ENCODE data around the gene CARNS1. TPM values are rescaled to one million over a fixed set of nuclear protein-coding genes. Genes with fewer than 3 reads are reported as not detected.
A peak's percentile ranks its signal among the peaks of the same experiment; 100 is the strongest.

The CARNS1 gene
- total RNA-seq, 1 donor from 2014 or later: 2.7 TPM

DNA sequence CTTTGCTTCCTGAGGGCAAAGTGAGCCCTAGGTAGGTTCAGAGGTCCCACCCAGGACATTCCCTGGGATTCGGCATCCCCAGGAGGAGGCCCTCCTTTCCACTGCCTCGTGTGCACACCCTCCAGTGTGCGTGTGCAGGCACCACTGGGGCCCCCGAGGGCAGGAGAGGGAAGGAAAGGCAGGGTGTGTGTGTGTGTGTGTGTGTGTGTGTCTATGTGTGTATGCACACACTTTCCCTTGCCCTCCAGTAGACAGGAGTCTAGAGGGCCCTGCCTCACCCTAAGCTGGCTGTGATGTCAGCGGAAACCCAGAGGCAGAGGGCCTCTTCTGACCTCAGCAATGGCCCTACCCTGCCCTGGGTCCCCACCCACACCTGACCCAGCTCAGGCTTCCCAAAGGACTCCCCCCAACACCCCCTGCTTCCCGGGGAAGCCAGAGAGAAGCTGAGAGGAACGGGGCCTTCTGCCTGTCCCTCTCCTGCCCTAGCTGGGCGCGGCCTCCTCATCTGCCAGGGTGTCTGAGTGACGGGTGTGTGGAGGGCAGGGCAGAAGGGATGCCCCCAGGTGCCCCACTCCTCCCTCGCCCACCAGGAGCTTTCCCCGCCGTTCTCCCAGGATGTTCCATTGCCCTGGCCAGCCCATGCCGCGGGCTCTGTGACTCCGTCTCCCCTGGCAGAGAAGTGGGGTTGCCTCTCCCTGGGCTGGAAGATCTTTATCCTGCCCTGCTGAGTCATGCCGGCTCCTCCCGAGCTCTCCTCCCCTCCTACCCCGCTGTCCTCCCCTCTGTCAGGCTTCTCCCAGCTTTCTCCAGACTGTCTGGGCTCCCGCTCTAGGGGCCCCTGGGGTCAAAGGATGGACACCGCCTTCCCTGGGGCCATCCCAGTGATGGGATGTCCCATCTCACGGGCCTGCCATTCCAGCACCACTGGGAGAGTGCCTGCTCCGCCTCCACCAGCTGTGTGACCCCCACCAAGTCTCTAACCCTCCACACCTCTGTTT, 36.1 kb upstream of the CARNS1 start:
- Histone ChIP-seq H3K9me3 (no peaks in the 10 kb centered on the region), H3K27me3 (no peaks in the 10 kb centered on the region), H3K36me3 (no peaks in the 10 kb centered on the region), H3K4me1 (peaks cover 13% of the 10 kb centered on the region), H3K27ac (no peak overlapping the region), H3K4me3 (no peak overlapping the region)
- TF ChIP-seq, protein P1, sequence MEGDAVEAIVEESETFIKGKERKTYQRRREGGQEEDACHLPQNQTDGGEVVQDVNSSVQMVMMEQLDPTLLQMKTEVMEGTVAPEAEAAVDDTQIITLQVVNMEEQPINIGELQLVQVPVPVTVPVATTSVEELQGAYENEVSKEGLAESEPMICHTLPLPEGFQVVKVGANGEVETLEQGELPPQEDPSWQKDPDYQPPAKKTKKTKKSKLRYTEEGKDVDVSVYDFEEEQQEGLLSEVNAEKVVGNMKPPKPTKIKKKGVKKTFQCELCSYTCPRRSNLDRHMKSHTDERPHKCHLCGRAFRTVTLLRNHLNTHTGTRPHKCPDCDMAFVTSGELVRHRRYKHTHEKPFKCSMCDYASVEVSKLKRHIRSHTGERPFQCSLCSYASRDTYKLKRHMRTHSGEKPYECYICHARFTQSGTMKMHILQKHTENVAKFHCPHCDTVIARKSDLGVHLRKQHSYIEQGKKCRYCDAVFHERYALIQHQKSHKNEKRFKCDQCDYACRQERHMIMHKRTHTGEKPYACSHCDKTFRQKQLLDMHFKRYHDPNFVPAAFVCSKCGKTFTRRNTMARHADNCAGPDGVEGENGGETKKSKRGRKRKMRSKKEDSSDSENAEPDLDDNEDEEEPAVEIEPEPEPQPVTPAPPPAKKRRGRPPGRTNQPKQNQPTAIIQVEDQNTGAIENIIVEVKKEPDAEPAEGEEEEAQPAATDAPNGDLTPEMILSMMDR (IDR thresholded peaks at IDR 0.05): no peak
- intact Hi-C loops (cut with DNase I): no loop called here
- ATAC-seq (no peak), DNase-seq (no peak)

DNA sequence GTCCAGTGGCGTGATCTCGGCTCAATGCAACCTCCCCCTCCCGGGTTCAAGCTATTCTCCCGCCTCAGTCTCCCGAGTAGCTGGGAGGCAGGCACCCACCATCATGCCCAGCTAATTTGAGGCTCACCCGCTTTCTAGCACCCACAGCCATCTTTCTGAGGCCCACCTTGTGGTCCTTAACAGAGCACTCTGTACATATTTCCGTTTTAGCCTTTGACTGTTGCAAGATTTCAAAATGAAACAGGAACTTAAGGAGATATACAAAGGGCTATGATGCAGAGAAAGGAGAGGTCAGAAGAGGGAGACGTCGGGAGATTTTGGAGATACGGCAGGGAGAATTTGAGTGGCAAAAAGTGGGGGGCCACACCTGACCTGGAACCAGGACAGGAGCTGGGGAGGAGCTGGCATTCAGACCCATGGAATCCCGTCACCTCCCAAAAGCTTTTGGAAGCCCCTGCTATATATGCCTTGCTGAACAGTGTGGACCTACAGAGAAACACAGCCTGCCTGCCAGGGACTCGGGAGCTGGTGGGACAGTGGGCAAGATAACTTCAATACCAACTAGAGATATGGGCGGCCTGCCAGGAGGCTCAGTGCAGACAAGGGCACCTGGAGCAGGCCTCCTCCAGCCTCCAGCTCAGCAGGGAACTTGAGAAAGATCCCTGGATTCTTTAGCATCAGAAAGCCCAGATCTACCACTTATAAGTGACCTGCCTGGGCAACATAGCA, 34.1 kb upstream of the CARNS1 start:
- ATAC-seq (peak; percentile 57), DNase-seq (no peak)
- Histone ChIP-seq H3K4me3 (no peak overlapping the region), H3K27me3 (no peaks in the 10 kb centered on the region), H3K4me1 (peaks cover 9% of the 10 kb centered on the region), H3K9me3 (no peaks in the 10 kb centered on the region), H3K36me3 (no peaks in the 10 kb centered on the region), H3K27ac (peak overlapping the region; percentile 11)
- intact Hi-C loops (cut with DNase I): no loop called here
- TF ChIP-seq, protein P1 (IDR thresholded peaks at IDR 0.05): no peak

DNA sequence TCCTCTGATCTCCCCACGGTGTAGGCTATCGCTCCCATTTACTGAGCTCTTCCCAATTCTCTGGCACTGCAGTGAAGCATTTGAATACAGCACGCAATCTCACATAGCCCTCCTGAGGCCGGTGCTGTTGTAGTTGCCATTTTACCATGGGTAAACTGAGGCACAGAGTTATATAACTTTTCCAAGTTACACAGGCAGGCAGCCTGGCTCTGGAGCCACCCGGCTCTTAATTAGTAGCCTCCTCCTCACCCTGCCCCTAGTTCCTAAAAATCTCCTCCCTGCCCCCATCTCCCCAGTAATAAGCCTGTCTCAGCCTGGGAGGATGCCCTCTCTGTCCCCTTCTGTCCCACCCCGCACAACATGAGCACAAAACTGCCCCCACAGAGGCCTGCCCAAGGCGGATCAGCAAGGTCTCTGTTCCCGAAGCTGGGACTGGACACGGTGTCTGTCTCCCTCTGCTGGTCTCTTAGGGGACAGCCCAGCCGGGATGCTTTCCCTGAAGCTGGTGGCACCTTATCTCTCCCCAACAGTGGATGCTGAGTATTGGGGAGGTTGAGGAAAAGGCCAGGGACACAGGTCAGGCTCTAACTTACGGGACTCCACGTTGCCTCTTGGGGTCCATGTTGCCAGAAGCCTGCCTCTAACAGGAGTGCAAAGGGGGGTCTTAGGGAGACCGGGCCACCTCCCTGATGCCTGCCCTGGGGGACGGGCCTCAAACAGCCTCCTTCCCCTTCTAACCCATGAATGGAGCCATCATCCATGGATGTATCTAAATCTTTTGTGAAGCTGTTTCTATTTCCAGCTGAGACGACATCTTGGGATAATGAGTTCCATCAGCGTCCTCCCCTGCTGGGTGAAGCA, 33.0 kb upstream of the CARNS1 start:
- no peaks in the 10 kb centered on the region for H3K27me3 ChIP-seq
- DNase-seq (peak; percentile 88), ATAC-seq (peak; percentile 94)
- H3K36me3 ChIP-seq: no peaks in the 10 kb centered on the region
- TF ChIP-seq, protein P1 (IDR thresholded peaks at IDR 0.05): peak; percentile 97
- intact Hi-C loops (cut with DNase I): no loop called here
- H3K9me3 ChIP-seq: no peaks in the 10 kb centered on the region
- H3K4me3 ChIP-seq: no peak overlapping the region
- no peak overlapping the region for H3K27ac ChIP-seq
- peaks cover 9% of the 10 kb centered on the region for H3K4me1 ChIP-seq

DNA sequence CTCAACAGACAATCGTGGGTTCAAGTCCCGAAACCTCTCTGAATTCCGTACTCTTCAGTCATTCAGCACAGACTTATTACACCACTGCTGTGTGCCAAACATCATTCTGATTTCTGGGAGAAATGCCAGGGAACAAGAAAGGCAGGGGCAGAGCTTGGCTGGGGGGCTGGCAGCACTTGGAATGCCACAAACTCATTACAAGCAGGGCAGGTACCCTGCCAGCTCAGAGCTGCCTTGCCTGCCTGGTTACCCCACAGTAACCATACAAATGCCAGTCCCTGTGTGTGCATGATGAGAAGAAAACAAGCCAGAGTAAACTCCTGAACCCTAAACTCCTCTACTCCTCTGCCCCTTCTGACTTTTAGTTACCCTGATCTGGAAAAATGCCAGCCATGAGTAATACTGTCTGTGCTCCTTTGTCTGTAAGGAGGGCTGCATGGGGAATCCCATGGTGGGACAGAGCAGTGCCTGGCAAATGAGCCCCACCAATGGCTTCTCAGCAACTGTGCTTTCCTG, 30.6 kb upstream of the CARNS1 start:
- Histone ChIP-seq H3K27me3 (no peaks in the 10 kb centered on the region), H3K4me3 (no peak overlapping the region), H3K4me1 (peaks cover 9% of the 10 kb centered on the region), H3K36me3 (no peaks in the 10 kb centered on the region), H3K9me3 (no peaks in the 10 kb centered on the region), H3K27ac (no peak overlapping the region)
- ATAC-seq (peak; percentile 6), DNase-seq (no peak)
- TF ChIP-seq, protein P1 (IDR thresholded peaks at IDR 0.05): no peak
- intact Hi-C loops (cut with DNase I): loop anchor here (5.0 kb wide), 1 partner anchor 33 kb away; the partner anchor contains the start of gene POLD4

DNA sequence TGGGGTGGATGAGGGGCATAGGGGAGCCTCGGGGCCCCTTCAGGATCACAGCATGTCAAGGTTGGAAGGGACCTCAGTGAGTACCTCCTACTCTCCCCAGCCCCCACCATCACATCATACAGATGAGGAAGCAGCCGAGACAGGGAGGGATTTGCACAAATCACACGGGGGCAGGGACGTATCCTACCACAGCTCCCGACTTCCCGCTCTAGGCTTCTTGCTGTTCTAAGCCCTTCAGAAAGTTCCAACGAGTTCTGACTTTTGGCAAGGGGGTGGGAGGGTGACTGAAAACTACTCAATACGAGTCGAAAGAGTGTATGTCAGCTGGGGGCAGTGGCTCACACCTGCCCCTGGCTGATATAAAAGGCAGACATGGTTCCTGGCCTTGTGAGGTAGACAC, 28.4 kb upstream of the CARNS1 start:
- intact Hi-C loops (cut with DNase I): loop anchor here (5.0 kb wide), 1 partner anchor 35 kb away; the partner anchor contains the start of gene POLD4
- peaks cover 15% of the 10 kb centered on the region for H3K4me1 ChIP-seq

More for the DNA sequence above, 28.4 kb upstream of the CARNS1 start:
- no peak for ATAC-seq
- no peak overlapping the region for H3K4me3 ChIP-seq
- H3K9me3 ChIP-seq: no peaks in the 10 kb centered on the region
- DNase-seq: no peak
- no peaks in the 10 kb centered on the region for H3K27me3 ChIP-seq
- no peaks in the 10 kb centered on the region for H3K36me3 ChIP-seq
- TF ChIP-seq, protein P1 (IDR thresholded peaks at IDR 0.05): no peak
- no peak overlapping the region for H3K27ac ChIP-seq
